Activated CD4-positive, CD25-positive, alpha-beta regulatory T cell treated with anti-CD3 and anti-CD28 coated beads, Interleukin-2, amount 50 U/mL, for 24 hours (primary cell): ENCODE results near the gene SBF2.
"Not testable (repeated sequence)": the region's sequence is repeated elsewhere in the genome, so short reads cannot be mapped to it uniquely, and the experiment has no call there.

Experiments
- ATAC-seq, 2 donors: fragments of 150-1000 bp; cut with Tn5 transposase; one replicate each; pipeline ENCODE4 v1.10.0; 2021; ENCODE audit warnings: mild to moderate bottlenecking in 1 of 2, moderate library complexity in 1 of 2

Gene SBF2

GRCh38 chr11:10263929-10264328 is 30.1 kb downstream of the SBF2 start:
- ATAC-seq: no peak

GRCh38 chr11:10261821-10262220 is 32.2 kb downstream of the SBF2 start:
- no peak for ATAC-seq

- no peak for ATAC-seq
These were observed 36.5 kb downstream of the SBF2 start for GRCh38 chr11:10257478-10257877.

- no peak for ATAC-seq
These were observed 38.5 kb downstream of the SBF2 start for GRCh38 chr11:10255388-10256125.

GRCh38 chr11:10249448-10250131 is 44.4 kb downstream of the SBF2 start:
- not testable (repeated sequence) for ATAC-seq

GRCh38 chr11:10247011-10247410 is 47.0 kb downstream of the SBF2 start:
- no peak for ATAC-seq

- no peak for ATAC-seq
These were observed 50.0 kb downstream of the SBF2 start for GRCh38 chr11:10243896-10244575.

- ATAC-seq: no peak
These were observed 57.2 kb downstream of the SBF2 start for GRCh38 chr11:10236840-10237239.

GRCh38 chr11:10233581-10233980 is 60.4 kb downstream of the SBF2 start:
- ATAC-seq: no peak

GRCh38 chr11:10232756-10233155 is 61.3 kb downstream of the SBF2 start:
- no peak for ATAC-seq

GRCh38 chr11:10231803-10232202 is 62.2 kb downstream of the SBF2 start:
- ATAC-seq: not testable (repeated sequence)

- no peak for ATAC-seq
These were observed 68.5 kb downstream of the SBF2 start for GRCh38 chr11:10225553-10225952.

- no peak for ATAC-seq
These were observed 71.6 kb downstream of the SBF2 start for GRCh38 chr11:10222399-10222798.

- ATAC-seq: peak in 1 of 2 donors; percentile 20
These were observed 72.7 kb downstream of the SBF2 start for GRCh38 chr11:10221342-10221741.

- ATAC-seq: no peak
These were observed 82.5 kb downstream of the SBF2 start for GRCh38 chr11:10211470-10211869.

GRCh38 chr11:10209326-10209725 is 84.7 kb downstream of the SBF2 start:
- no peak for ATAC-seq

GRCh38 chr11:10208131-10208575 is 85.9 kb downstream of the SBF2 start:
- peak; percentile 51 to 58 for ATAC-seq

- ATAC-seq: no peak
These were observed 88.1 kb downstream of the SBF2 start for GRCh38 chr11:10205928-10206327.

GRCh38 chr11:10204021-10204420 is 90.0 kb downstream of the SBF2 start:
- ATAC-seq: no peak

GRCh38 chr11:10201343-10201742 is 92.7 kb downstream of the SBF2 start:
- ATAC-seq: no peak

- no peak for ATAC-seq
These were observed 96.9 kb downstream of the SBF2 start for GRCh38 chr11:10197091-10197490.

GRCh38 chr11:10192036-10192435 is 102.0 kb downstream of the SBF2 start:
- ATAC-seq: no peak

GRCh38 chr11:10181811-10182210 is 112.2 kb downstream of the SBF2 start:
- no peak for ATAC-seq

GRCh38 chr11:10164621-10165020 is 129.4 kb downstream of the SBF2 start:
- ATAC-seq: no peak
